Esophagus squamous epithelium (tissue), 5 donors: Measurements from ENCODE around the gene ARHGEF18. TPM values are rescaled to one million over a fixed set of nuclear protein-coding genes. Genes with fewer than 3 reads are reported as not detected.

Experiments used
- DNase-seq: peaks from one replicate; lab custom pipeline; 2025; lab: John Stamatoyannopoulos, UW
- H3K27ac ChIP-seq, 4 donors: fragments of 200-600 bp; sonication (generic); one replicate each; pipeline ENCODE4 v1.5.1; 2016 to 2019; ENCODE audit warnings: mild to moderate bottlenecking in 1 of 4
- H3K27me3 ChIP-seq, 4 donors: fragments of 200-600 bp; sonication (generic); 1 replicate in 3 of 4; 2 replicates in 1 of 4; pipeline versions ENCODE4 v1.5.1 to v1.6.0; 2017 to 2021; ENCODE audit warnings: antibody characterized with exemption in 1 of 4
- H3K36me3 ChIP-seq, 3 donors: fragments of 200-600 bp; sonication (generic); one replicate each; pipeline ENCODE4 v1.5.1; 2016 to 2019
- H3K4me1 ChIP-seq, 3 donors: fragments of 200-600 bp; sonication (generic); one replicate each; pipeline ENCODE4 v1.5.1; 2017 to 2019
- H3K4me3 ChIP-seq, 4 donors: fragments of 200-600 bp; sonication (generic); 1 replicate in 3 of 4; 2 replicates in 1 of 4; pipeline ENCODE4 v1.5.1; 2016 to 2019; ENCODE audit warnings: mild to moderate bottlenecking in 2 of 4, moderate library complexity in 1 of 4
- H3K9me3 ChIP-seq, 3 donors: fragments of 200-600 bp; sonication (generic); one replicate each; pipeline ENCODE4 v1.5.1; 2016 to 2019
- CTCF ChIP-seq, 6 experiments: fragments of 450-650 bp in 4 of 6; fragments of 200-600 bp in 2 of 6; sonication (generic) in 2 of 6; IDR thresholded peaks; one replicate each; pipeline ENCODE4 v1.5.1; 2016 to 2019; ENCODE audit warnings: antibody characterized with exemption in 6 of 6, mild to moderate bottlenecking in 4 of 6, moderate library complexity in 4 of 6
- POLR2A ChIP-seq, 4 donors: fragments of 450-650 bp; IDR thresholded peaks; one replicate each; pipeline ENCODE4 v1.6.1; 2017; ENCODE audit warnings: antibody characterized with exemption in 4 of 4, mild to moderate bottlenecking in 4 of 4, moderate library complexity in 3 of 4
- WGBS, 2 donors: methylation state at CpG; one replicate each; pipeline ENCODE4 v1.1.5; 2018; 5-methylcytosine and 5-hydroxymethylcytosine counted together
- intact Hi-C: fragments of 100-400 bp; cut with DNase I; formaldehyde crosslinking; loops from one replicate; pipeline ENCODE4 v1.15.0; 2022
- total RNA-seq, 4 donors: library from RNA; depleted of rRNA; stranded (reverse); fragments of >200 nt; gene quantifications; one replicate each; pipeline ENCODE4 v1.1.0, GENCODE V29; 2016
- donor health status: DM: yes; HTN: yes; CAD: no.

ARHGEF18 gene
- total RNA-seq, 4 donors from 2014 or later = 24.2 to 42.0 (median 28.7) TPM

GRCh38 chr19:7372810-7373209 lies 24.1 kb downstream of the ARHGEF18 start:
- H3K27me3 ChIP-seq = no peaks in the 10 kb centered on the region
- H3K4me3 ChIP-seq = no peak overlapping the region
- TF ChIP-seq CTCF (IDR thresholded peaks at IDR 0.05) = no peak
- TF ChIP-seq POLR2A (IDR thresholded peaks at IDR 0.05) = no peak
- 94 to 98% methylated on average over 2 to 6 of the region's 11 CpGs for whole genome bisulfite sequencing, 2 donors
- peaks cover 0 to 10% (median 4%) of the 10 kb centered on the region in 3 donors for H3K4me1 ChIP-seq
- H3K27ac ChIP-seq = no peak overlapping the region
- DNase-seq = no peak
- intact Hi-C loops = no loop called here
- no peaks in the 10 kb centered on the region for H3K9me3 ChIP-seq
- H3K36me3 ChIP-seq = no peaks in the 10 kb centered on the region

- H3K27ac ChIP-seq = no peak overlapping the region
- no peak for DNase-seq
- no peak overlapping the region for H3K4me3 ChIP-seq
- no peaks in the 10 kb centered on the region for H3K9me3 ChIP-seq
- intact Hi-C loops = no loop called here
- H3K36me3 ChIP-seq = no peaks in the 10 kb centered on the region
- no peaks in the 10 kb centered on the region for H3K27me3 ChIP-seq
- peaks cover 0 to 4% (median 0%) of the 10 kb centered on the region in 3 donors for H3K4me1 ChIP-seq
- 62 to 70% methylated on average over 2 to 4 of the region's 6 CpGs for WGBS, 2 donors
- TF ChIP-seq CTCF (IDR thresholded peaks at IDR 0.05) (no peak), POLR2A (IDR thresholded peaks at IDR 0.05) (no peak)
Measured at GRCh38 chr19:7373862-7374261, 25.1 kb downstream of the ARHGEF18 start.

DNA sequence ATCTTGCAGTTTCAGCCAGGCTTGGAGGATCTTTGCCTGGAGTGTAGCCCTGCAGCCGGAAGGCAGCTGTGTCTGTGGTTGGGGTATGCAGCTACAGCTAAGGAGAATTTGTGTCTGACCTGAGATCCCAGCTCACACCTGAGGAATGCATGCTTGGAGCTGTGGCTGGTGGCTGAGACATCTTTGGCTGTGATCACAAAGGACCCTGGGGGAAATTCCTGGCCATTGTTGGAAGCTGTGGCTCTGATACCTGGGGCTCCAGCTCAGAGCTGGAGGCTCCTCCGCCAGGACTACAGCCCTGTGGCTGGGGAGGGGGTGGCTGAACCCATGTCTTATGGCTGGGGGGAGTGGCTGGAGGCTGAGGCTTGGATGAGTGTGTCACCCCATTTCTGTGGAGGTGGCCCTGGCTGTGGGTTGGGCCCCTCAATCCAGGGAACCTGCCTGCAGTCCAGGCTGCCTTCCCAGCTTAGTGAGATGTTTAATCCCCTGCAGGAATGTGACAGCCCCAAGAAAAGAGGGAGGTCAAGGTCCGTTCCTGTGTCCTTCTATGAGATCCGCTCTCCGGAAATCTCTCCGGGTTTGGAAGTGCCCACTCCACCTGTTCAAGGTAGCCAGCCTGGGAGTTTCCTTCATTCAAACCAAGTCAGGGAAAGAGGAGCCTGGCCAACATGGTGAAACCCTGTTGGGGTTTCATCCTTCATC lies 27.6 kb downstream of the ARHGEF18 start:
- Histone ChIP-seq H3K27me3 (no peaks in the 10 kb centered on the region), H3K9me3 (no peaks in the 10 kb centered on the region), H3K4me3 (no peak overlapping the region), H3K36me3 (no peaks in the 10 kb centered on the region), H3K27ac (no peak overlapping the region), H3K4me1 (no peaks in the 10 kb centered on the region)
- TF ChIP-seq CTCF (IDR thresholded peaks at IDR 0.05) (no peak), POLR2A (IDR thresholded peaks at IDR 0.05) (no peak)
- no peak for DNase-seq
- WGBS, 2 donors = 56% methylated on average over 4 of the region's 6 CpGs; no CpG with 5 or more reads in 1 of the 2 donors
- intact Hi-C loops = no loop called here

DNA sequence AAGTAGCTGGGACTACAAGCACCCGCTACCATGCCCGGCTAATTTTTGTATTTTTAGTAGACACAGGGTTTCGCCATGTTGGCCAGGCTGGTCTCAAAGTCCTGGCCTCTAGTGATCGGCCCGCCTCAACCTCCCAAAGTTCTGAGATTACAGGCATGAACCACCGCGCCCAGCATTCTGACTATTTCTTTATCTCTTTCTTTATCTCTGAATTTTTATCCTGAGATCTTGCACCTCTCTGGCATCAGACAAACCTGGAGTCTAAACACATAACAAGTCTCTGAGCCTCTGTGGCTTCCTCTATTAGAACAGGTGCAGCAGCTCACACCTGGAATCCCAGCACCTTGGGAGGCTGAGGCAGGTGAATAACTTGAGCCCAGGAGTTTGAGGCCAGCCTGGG lies 28.5 kb downstream of the ARHGEF18 start:
- no peaks in the 10 kb centered on the region for H3K4me1 ChIP-seq
- H3K27ac ChIP-seq = no peak overlapping the region
- H3K4me3 ChIP-seq = no peak overlapping the region
- DNase-seq = no peak
- no peaks in the 10 kb centered on the region for H3K36me3 ChIP-seq
- H3K9me3 ChIP-seq = no peaks in the 10 kb centered on the region
- 97% methylated on average over 7 of the region's 7 CpGs for WGBS, 2 donors
- no peak for TF ChIP-seq CTCF (IDR thresholded peaks at IDR 0.05)
- no peak for TF ChIP-seq POLR2A (IDR thresholded peaks at IDR 0.05)
- intact Hi-C loops = no loop called here
- no peaks in the 10 kb centered on the region for H3K27me3 ChIP-seq

DNA sequence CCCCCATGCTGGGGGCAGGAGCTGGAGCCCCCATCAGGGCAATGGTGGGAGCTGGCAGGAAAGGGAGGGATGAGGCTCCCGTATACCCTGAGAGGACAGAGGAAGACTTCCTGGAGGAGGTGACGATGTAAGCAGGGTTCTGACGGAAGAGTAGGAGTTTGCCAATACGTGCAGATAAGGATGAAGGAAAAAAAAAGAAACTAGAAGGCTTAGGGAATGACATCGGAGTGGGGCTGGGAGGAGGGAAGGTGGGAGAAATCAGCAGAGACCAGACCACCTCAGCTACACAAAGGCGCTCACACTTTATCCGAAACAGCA lies 32.3 kb downstream of the ARHGEF18 start:
- no peak overlapping the region for H3K27ac ChIP-seq
- 79 to 84% methylated on average over 7 of the region's 7 CpGs for WGBS, 2 donors
- TF ChIP-seq CTCF (IDR thresholded peaks at IDR 0.05) (no peak), POLR2A (IDR thresholded peaks at IDR 0.05) (no peak)
- H3K4me1 ChIP-seq = no peaks in the 10 kb centered on the region
- H3K4me3 ChIP-seq = no peak overlapping the region
- H3K9me3 ChIP-seq = no peaks in the 10 kb centered on the region
- H3K36me3 ChIP-seq = no peaks in the 10 kb centered on the region
- intact Hi-C loops = loop anchor here (10.0 kb wide), 1 partner anchor 144 kb away; the partner anchor contains the start of gene MCOLN1
- DNase-seq = no peak
- no peaks in the 10 kb centered on the region for H3K27me3 ChIP-seq
